MCF 10A (cell line): ENCODE measurements around the gene PRR14L. TPM values are rescaled to one million over a fixed set of nuclear protein-coding genes. Genes with fewer than 3 reads are reported as not detected.

ENCODE experiments used
- BruUV-seq: library from RNA; stranded (reverse); fragments of 400-500 nt; replicated peaks from 2 replicates; lab custom pipeline; 2021; lab: Mats Ljungman, UMichigan
- CTCF ChIA-PET: fragments of 300-600 bp; sonication (Branson Sonifier 250); formaldehyde crosslinking; extraction: SDS; loops from one replicate; lab custom pipeline; 2021; ENCODE audit warnings: antibody characterized with exemption, inconsistent platforms; lab: Yijun Ruan, JAX
- POLR2A ChIA-PET: fragments of 300-600, 350-650 bp; sonication (Branson Sonifier 250); formaldehyde crosslinking; extraction: SDS; loops from one replicate; lab custom pipeline; 2020; ENCODE audit warnings: antibody characterized with exemption, inconsistent platforms; lab: Yijun Ruan, JAX
- DNase-seq: peaks from one replicate; pipeline ENCODE4 v3.0.0-alpha.2; 2018; ENCODE audit not compliant: unreplicated experiment
- H3K27ac Mint-ChIP-seq: one replicate; pipeline ENCODE4 v1.8.0; 2022; ENCODE audit warnings: mild to moderate bottlenecking, low read depth, mixed read lengths; ENCODE audit not compliant: unreplicated experiment
- H3K27me3 Mint-ChIP-seq: one replicate; pipeline ENCODE4 v1.8.0; 2022; ENCODE audit warnings: mixed read lengths; ENCODE audit not compliant: insufficient read depth, unreplicated experiment
- H3K36me3 Mint-ChIP-seq: one replicate; pipeline ENCODE4 v1.8.0; 2022; ENCODE audit warnings: mild to moderate bottlenecking, moderate library complexity, mixed read lengths; ENCODE audit not compliant: insufficient read depth, unreplicated experiment
- H3K4me1 Mint-ChIP-seq: one replicate; pipeline ENCODE4 v1.8.0; 2022; ENCODE audit warnings: mixed read lengths; ENCODE audit not compliant: insufficient read depth, unreplicated experiment
- H3K4me3 Mint-ChIP-seq: one replicate; pipeline ENCODE4 v1.8.0; 2022; ENCODE audit warnings: mild to moderate bottlenecking, moderate library complexity, mixed read lengths; ENCODE audit not compliant: unreplicated experiment
- H3K9me3 Mint-ChIP-seq: one replicate; pipeline ENCODE4 v1.8.0; 2022; ENCODE audit warnings: mixed read lengths; ENCODE audit not compliant: unreplicated experiment
- intact Hi-C: fragments of 100-400 bp; cut with micrococcal nuclease; formaldehyde crosslinking; loops from 2 replicates; pipeline ENCODE4 v1.14.1; 2022
- total RNA-seq: library from RNA; stranded (reverse); gene quantifications from 2 replicates; pipeline ENCODE4 v1.2.3, GENCODE V29; 2022
- TF ChIP-seq, protein P1 (sequence below): fragments of 200-600 bp; IDR thresholded peaks from one replicate; pipeline ENCODE4 v1.8.0; 2022; ENCODE audit warnings: antibody characterized with exemption, mild to moderate bottlenecking; ENCODE audit not compliant: unreplicated experiment

Gene PRR14L
- total RNA-seq, 1 experiment from 2014 or later: 37.4 TPM

DNA sequence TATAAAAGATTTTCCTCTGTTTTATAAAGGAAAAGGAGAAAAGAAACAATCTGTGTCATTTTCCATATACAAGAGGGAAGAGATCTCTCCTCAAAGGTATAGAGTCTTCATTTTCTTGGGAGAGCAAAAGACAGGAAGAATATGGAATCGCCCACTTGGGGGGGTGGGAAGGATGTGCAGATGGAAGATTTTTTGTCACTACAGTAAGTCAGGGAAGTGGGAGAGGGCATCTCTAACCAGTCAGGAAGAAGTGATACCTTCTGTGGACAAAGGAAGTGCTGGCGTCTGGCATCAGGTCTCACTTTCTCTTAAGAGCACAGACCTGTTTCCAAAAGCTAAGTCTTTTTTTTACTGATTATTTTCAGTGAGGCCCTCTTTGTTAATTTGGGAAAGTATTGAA is 1.4 kb downstream of the PRR14L start:
- POLR2A ChIA-PET: interaction anchor here (0.6 to 7.6 kb wide), 11 partner anchors 10 to 222 kb away, joined by 3 to 80 read pairs (median 4); partner anchors contain the start of gene PISD
- TF ChIP-seq, protein P1, sequence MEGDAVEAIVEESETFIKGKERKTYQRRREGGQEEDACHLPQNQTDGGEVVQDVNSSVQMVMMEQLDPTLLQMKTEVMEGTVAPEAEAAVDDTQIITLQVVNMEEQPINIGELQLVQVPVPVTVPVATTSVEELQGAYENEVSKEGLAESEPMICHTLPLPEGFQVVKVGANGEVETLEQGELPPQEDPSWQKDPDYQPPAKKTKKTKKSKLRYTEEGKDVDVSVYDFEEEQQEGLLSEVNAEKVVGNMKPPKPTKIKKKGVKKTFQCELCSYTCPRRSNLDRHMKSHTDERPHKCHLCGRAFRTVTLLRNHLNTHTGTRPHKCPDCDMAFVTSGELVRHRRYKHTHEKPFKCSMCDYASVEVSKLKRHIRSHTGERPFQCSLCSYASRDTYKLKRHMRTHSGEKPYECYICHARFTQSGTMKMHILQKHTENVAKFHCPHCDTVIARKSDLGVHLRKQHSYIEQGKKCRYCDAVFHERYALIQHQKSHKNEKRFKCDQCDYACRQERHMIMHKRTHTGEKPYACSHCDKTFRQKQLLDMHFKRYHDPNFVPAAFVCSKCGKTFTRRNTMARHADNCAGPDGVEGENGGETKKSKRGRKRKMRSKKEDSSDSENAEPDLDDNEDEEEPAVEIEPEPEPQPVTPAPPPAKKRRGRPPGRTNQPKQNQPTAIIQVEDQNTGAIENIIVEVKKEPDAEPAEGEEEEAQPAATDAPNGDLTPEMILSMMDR: no peak
- H3K4me3 Mint-ChIP-seq: peak overlapping the region; percentile 80
- intact Hi-C loops: loop anchor here (2.0 kb wide), 1 partner anchor 198 kb away; no protein-coding TSS in a partner anchor
- H3K9me3 Mint-ChIP-seq: no peaks in the 10 kb centered on the region
- TSS peak; percentile 11 for BruUV-seq
- DNase-seq: no peak
- peaks cover 26% of the 10 kb centered on the region for H3K4me1 Mint-ChIP-seq
- H3K27ac Mint-ChIP-seq: peak overlapping the region; percentile 90
- peaks cover 38% of the 10 kb centered on the region for H3K36me3 Mint-ChIP-seq
- H3K27me3 Mint-ChIP-seq: no peaks in the 10 kb centered on the region
- CTCF ChIA-PET: interaction anchor here (0.5 to 0.7 kb wide), 2 partner anchors 20 to 72 kb away, joined by 3 to 6 read pairs; no protein-coding TSS in a partner anchor

DNA sequence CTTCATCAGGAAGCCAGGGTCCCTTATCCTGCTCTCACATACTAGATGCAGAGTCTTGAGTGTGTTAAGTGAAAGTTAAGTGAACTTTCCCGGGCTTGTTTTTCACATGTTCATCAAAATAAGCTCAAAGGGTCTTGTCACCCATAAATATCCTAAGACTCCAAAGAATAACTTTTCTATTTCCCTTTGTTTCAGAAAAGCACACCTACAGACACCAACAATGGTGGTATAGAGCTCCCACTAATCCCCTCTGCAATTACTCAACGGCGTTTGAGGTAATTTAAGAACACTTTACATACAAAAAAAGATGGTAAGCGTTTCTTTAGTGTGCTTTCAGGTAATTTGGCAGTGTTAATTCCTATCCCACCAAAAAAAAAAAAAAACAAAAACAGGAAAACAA is 2.5 kb downstream of the PRR14L start:
- Mint-ChIP-seq H3K27ac (peak overlapping the region; percentile 90), H3K27me3 (no peaks in the 10 kb centered on the region), H3K36me3 (peaks cover 48% of the 10 kb centered on the region), H3K9me3 (no peaks in the 10 kb centered on the region), H3K4me1 (peaks cover 26% of the 10 kb centered on the region), H3K4me3 (peak overlapping the region; percentile 80)
- CTCF ChIA-PET: no interaction called here
- TF ChIP-seq, protein P1: no peak
- intact Hi-C loops: no loop called here
- no peak for DNase-seq
- POLR2A ChIA-PET: interaction anchor here (1.5 to 2.2 kb wide), 2 partner anchors 8 to 65 kb away, joined by 3 to 11 read pairs; no protein-coding TSS in a partner anchor
- BruUV-seq: no TSS peak

DNA sequence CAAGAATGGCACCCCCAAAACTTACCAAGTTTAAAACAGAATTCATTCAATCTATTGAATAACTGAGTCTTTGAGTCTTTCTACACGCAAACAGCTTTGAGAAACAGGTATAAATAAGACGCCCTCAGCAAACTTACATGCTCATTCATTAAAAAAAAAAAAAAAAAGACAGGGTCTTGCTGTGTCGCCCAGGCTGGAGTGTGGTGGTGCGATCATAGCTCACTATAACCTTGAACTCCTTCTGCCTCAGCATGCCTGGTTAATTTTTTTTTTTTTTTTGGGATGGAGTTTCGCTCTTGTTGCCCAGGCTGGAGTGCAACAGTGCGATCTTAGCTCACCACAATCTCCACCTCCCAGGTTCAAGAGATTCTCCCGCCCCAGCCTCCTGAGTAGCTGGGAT is 6.1 kb downstream of the PRR14L start:
- H3K27me3 Mint-ChIP-seq: no peaks in the 10 kb centered on the region
- TF ChIP-seq, protein P1: no peak
- peaks cover 21% of the 10 kb centered on the region for H3K4me1 Mint-ChIP-seq
- CTCF ChIA-PET: no interaction called here
- peaks cover 64% of the 10 kb centered on the region for H3K36me3 Mint-ChIP-seq
- no peaks in the 10 kb centered on the region for H3K9me3 Mint-ChIP-seq
- DNase-seq: no peak
- intact Hi-C loops: no loop called here
- no TSS peak for BruUV-seq
- no peak overlapping the region for H3K4me3 Mint-ChIP-seq
- H3K27ac Mint-ChIP-seq: peak overlapping the region; percentile 44
- POLR2A ChIA-PET: interaction anchor here (1.1 kb wide), 1 partner anchor 16 kb away, joined by 3 read pairs; no protein-coding TSS in a partner anchor

DNA sequence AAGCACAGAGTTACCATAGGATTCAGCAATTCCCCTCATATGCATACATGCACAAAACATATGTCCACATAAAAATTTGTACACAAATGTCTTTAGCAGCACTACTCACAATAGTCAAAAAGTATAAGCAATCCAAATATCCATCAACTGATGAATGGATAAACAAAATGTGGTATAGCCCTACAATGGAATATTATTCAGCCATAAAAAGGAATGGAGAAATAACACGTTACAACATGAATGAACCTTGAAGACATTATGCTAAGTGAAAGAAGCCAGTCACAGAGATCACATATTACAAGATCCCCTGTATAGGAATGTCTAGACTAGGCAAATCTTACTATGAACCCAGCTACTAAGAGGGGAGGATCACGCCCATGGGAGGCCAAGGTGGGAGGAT is 7.2 kb downstream of the PRR14L start:
- TF ChIP-seq, protein P1: no peak
- H3K27ac Mint-ChIP-seq: no peak overlapping the region
- BruUV-seq: no TSS peak
- no peaks in the 10 kb centered on the region for H3K27me3 Mint-ChIP-seq
- peaks cover 9% of the 10 kb centered on the region for H3K4me1 Mint-ChIP-seq
- intact Hi-C loops: no loop called here
- ChIA-PET CTCF (no interaction called here), POLR2A (interaction anchor here (0.7 to 0.9 kb wide), 2 partner anchors 203 to 215 kb away, joined by 3 read pairs; no protein-coding TSS in a partner anchor)
- DNase-seq: no peak
- peaks cover 66% of the 10 kb centered on the region for H3K36me3 Mint-ChIP-seq
- H3K4me3 Mint-ChIP-seq: no peak overlapping the region
- no peaks in the 10 kb centered on the region for H3K9me3 Mint-ChIP-seq
